Stimulated activated CD4-positive, alpha-beta T cell treated with anti-CD3 and anti-CD28 coated beads, Interleukin-2, amount 100 ng/mL, for 48 hours (primary cell): ENCODE data around the gene PITPNC1.
"Not testable (repeated sequence)": the region's sequence is repeated elsewhere in the genome, so short reads cannot be mapped to it uniquely, and the experiment has no call there.

ENCODE experiments used
- DNase-seq, 2 donors: peaks; one replicate each; pipeline ENCODE4 v3.0.0-alpha.2; 2020

Gene PITPNC1

GRCh38 chr17:67491009-67491680 lies 114.1 kb downstream of the PITPNC1 start:
- no peak for DNase-seq

- DNase-seq, result no peak
Observed at GRCh38 chr17:67491681-67492024, 114.6 kb downstream of the PITPNC1 start.

GRCh38 chr17:67492251-67492740 lies 115.2 kb downstream of the PITPNC1 start:
- DNase-seq, result no peak

GRCh38 chr17:67492824-67493517 lies 115.9 kb downstream of the PITPNC1 start:
- no peak for DNase-seq

GRCh38 chr17:67493812-67494211 lies 116.7 kb downstream of the PITPNC1 start:
- no peak for DNase-seq

GRCh38 chr17:67495534-67495933 lies 118.5 kb downstream of the PITPNC1 start:
- DNase-seq, result not testable (repeated sequence)

GRCh38 chr17:67496286-67496685 lies 119.2 kb downstream of the PITPNC1 start:
- DNase-seq, result no peak

GRCh38 chr17:67499685-67500084 lies 122.6 kb downstream of the PITPNC1 start:
- no peak for DNase-seq

- DNase-seq, result no peak
Observed at GRCh38 chr17:67500261-67500660, 123.2 kb downstream of the PITPNC1 start.

- no peak for DNase-seq
Observed at GRCh38 chr17:67500677-67501300, 123.7 kb downstream of the PITPNC1 start.

GRCh38 chr17:67502151-67502550 lies 125.1 kb downstream of the PITPNC1 start:
- DNase-seq, result no peak

- no peak for DNase-seq
Observed at GRCh38 chr17:67503184-67503583, 126.1 kb downstream of the PITPNC1 start.

- no peak for DNase-seq
Observed at GRCh38 chr17:67503739-67504138, 126.7 kb downstream of the PITPNC1 start.

GRCh38 chr17:67504182-67504581 lies 127.1 kb downstream of the PITPNC1 start:
- no peak for DNase-seq

- no peak for DNase-seq
Observed at GRCh38 chr17:67506966-67507365, 129.9 kb downstream of the PITPNC1 start.

- DNase-seq, result no peak
Observed at GRCh38 chr17:67509390-67510287, 132.6 kb downstream of the PITPNC1 start.

- DNase-seq, result no peak
Observed at GRCh38 chr17:67511012-67511411, 133.9 kb downstream of the PITPNC1 start.

- no peak for DNase-seq
Observed at GRCh38 chr17:67511804-67512203, 134.7 kb downstream of the PITPNC1 start.

- DNase-seq, result no peak
Observed at GRCh38 chr17:67514998-67515397, 137.9 kb downstream of the PITPNC1 start.

- no peak for DNase-seq
Observed at GRCh38 chr17:67515490-67516083, 138.5 kb downstream of the PITPNC1 start.

GRCh38 chr17:67516571-67516970 lies 139.5 kb downstream of the PITPNC1 start:
- not testable (repeated sequence) for DNase-seq

- DNase-seq, result no peak
Observed at GRCh38 chr17:67517325-67517724, 140.2 kb downstream of the PITPNC1 start.

GRCh38 chr17:67518876-67519275 lies 141.8 kb downstream of the PITPNC1 start:
- DNase-seq, result no peak
